Astrocyte of the cerebellum (primary cell): ENCODE measurements around the gene IMMP2L.

Experiments
- DNase-seq: peaks from one replicate; pipeline ENCODE4 v3.0.0-alpha.2; 2011; ENCODE audit warnings: low read depth
- H3K4me3 ChIP-seq: 2 replicates; pipeline ENCODE4 v1.5.1; 2011; ENCODE audit warnings: mild to moderate bottlenecking, low read depth, low read length, moderate library complexity
- in situ Hi-C: cut with HindIII; loops from 2 replicates; pipeline ENCODE4 v1.10.0; 2017; ENCODE audit warnings: low sequenced_read_pairs
- TF ChIP-seq, protein P1 (sequence below): IDR thresholded peaks from 2 replicates; pipeline ENCODE4 v1.5.1; 2012; ENCODE audit warnings: low read length, low read depth, moderate library complexity, mild to moderate bottlenecking; ENCODE audit errors: missing control alignments

Gene IMMP2L

DNA sequence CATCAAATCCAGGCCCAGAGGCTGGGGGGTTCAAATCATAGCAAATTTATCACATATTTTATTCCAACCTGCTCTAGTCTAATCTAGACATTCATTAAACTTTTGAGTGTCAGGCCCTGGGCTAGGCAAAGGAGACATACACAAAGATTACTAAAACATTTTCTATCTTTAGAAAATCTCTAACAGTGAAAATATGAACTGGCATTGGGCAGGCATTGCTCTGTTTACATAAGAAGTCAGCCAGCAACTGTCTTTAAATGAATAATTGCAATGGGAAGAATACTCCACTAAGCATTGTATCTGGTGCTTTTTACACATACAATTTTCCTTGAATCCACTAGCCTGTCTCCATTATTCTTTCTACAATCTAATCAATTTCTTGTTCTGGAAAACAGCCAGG, 693.8 kb downstream of the IMMP2L start:
- TF ChIP-seq, protein P1, sequence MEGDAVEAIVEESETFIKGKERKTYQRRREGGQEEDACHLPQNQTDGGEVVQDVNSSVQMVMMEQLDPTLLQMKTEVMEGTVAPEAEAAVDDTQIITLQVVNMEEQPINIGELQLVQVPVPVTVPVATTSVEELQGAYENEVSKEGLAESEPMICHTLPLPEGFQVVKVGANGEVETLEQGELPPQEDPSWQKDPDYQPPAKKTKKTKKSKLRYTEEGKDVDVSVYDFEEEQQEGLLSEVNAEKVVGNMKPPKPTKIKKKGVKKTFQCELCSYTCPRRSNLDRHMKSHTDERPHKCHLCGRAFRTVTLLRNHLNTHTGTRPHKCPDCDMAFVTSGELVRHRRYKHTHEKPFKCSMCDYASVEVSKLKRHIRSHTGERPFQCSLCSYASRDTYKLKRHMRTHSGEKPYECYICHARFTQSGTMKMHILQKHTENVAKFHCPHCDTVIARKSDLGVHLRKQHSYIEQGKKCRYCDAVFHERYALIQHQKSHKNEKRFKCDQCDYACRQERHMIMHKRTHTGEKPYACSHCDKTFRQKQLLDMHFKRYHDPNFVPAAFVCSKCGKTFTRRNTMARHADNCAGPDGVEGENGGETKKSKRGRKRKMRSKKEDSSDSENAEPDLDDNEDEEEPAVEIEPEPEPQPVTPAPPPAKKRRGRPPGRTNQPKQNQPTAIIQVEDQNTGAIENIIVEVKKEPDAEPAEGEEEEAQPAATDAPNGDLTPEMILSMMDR: no peak
- no peak for DNase-seq
- H3K4me3 ChIP-seq: no peak overlapping the region
- in situ Hi-C loops: no loop called here

DNA sequence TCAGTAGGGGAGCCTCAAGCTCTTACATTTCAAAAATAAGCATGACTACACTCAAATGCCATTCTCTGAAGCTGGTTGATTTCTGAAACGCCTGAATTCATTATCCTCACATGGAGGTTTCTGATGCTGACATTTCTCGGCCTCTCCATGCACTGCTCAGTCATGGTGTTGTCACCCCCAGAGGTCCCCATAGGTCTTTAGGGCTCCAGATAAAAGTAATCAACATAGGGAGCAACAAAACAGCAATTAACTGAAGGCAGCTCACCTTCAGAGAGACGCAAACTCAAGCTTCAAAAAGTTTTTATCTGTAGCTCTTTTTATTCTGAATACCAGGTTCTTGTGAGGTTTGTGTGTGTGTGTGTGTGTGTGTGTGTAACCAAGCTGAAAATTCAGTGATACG, 694.5 kb downstream of the IMMP2L start:
- no peak overlapping the region for H3K4me3 ChIP-seq
- TF ChIP-seq, protein P1: no peak
- no peak for DNase-seq
- in situ Hi-C loops: no loop called here

- no peak for DNase-seq
- in situ Hi-C loops: no loop called here
- TF ChIP-seq, protein P1: no peak
- H3K4me3 ChIP-seq: no peak overlapping the region
Measured at GRCh38 chr7:110863258-110863657, 699.0 kb downstream of the IMMP2L start.

DNA sequence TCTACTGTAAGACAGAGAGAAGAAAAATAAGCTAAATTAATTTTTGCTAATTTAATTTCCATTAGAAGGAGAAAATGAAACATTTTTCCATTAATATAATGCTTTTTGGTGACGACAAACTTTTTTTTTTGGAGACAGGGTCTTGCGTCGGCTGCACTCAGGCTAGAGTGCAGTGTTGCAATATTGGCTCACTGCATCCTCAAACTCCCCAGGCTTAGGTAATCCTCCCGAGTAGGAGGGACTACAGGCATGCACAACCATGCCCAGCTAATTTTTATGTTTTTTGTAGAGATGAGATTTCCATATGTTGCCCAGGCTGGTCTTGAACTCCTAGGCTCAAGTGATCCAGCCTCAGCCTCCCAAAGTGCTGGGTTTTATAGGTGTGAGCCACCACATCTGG, 701.1 kb downstream of the IMMP2L start:
- TF ChIP-seq, protein P1: no peak
- no peak for DNase-seq
- H3K4me3 ChIP-seq: no peak overlapping the region
- in situ Hi-C loops: no loop called here

DNA sequence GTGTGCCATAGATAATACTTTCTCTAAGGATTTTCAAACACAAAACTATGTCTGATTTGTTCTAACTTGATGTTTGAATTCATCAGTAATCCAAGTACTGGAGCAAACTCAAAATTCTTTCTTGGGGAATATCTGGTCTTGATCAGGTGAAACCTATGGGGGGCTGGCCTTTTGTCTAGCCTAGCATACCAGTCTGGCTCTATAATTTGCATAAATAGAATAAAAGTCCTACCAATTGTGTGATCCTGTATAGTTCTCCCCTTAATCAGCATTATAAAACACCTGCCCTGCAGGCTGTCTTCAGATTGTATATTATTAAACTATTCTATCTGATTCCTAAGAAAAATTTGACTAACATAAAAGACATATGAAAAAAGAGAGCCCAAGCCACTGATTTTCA, 705.2 kb downstream of the IMMP2L start:
- TF ChIP-seq, protein P1: no peak
- in situ Hi-C loops: no loop called here
- no peak overlapping the region for H3K4me3 ChIP-seq
- no peak for DNase-seq

DNA sequence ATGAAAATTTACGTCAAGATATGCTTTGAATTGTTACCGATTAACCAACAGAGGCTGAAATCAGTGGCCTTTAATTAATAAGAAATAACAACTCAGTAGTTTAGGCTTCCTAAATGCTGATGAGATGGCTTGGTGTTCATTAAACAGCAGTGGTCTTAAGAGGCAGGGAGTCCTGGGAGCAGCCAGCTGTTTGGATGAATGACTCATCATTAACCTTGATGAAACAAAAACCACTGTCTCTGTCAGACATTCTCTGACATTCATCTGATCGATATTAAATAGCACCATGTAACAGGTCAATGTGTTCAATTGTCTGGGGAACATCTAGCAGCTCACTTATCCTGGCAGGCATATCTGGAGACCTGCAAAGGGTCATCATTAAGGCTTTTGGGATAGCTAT, 705.6 kb downstream of the IMMP2L start:
- H3K4me3 ChIP-seq: no peak overlapping the region
- in situ Hi-C loops: no loop called here
- TF ChIP-seq, protein P1: no peak
- no peak for DNase-seq

GRCh38 chr7:110854651-110855050, 707.6 kb downstream of the IMMP2L start:
- TF ChIP-seq, protein P1: no peak
- H3K4me3 ChIP-seq: no peak overlapping the region
- in situ Hi-C loops: no loop called here
- no peak for DNase-seq
